A549 (cell line): Measurements from ENCODE around the gene DYRK3. TPM values are rescaled to one million over a fixed set of nuclear protein-coding genes. Genes with fewer than 3 reads are reported as not detected.

ENCODE experiments used
- ATAC-seq, 2 experiments: fragments of 200-7000 bp in 1 of 2; fragments of >200 bp in 1 of 2; cut with Nextera tagmentation in 1 of 2; cut with Tn5 transposase in 1 of 2; 3 replicates each; pipeline versions ENCODE4 v1.8.0 to v1.9.1; 2018 to 2020; ENCODE audit warnings: mild to moderate bottlenecking in 1 of 2, moderate library complexity in 1 of 2
- CTCF ChIA-PET: fragments of 300-600 bp; sonication (Branson Sonifier 250); formaldehyde crosslinking; extraction: SDS; loops from one replicate; lab custom pipeline; 2021; ENCODE audit warnings: antibody characterized with exemption, inconsistent platforms; lab: Yijun Ruan, JAX
- POLR2A ChIA-PET: fragments of 350-600 bp; formaldehyde crosslinking; extraction: SDS; loops from one replicate; lab custom pipeline; 2021; ENCODE audit warnings: antibody characterized with exemption, inconsistent platforms; lab: Yijun Ruan, JAX
- DNase-seq, 2 experiments: peaks; one replicate each; pipeline versions ENCODE4 v3.0.0 to v3.0.0-alpha.2; 2011 to 2016; ENCODE audit warnings: low read depth in 1 of 2, low spot score in 1 of 2
- FAIRE-seq: peaks from 2 replicates; lab custom pipeline; 2011; peaks lifted over from hg19 to GRCh38; lab: Jason Lieb, UNC
- H3K27ac ChIP-seq, 2 experiments: fragments of >200 bp; sonication (Bioruptor Twin); formaldehyde crosslinking; 3 replicates each; pipeline ENCODE4 v1.5.1; 2016 to 2017
- H3K4me1 ChIP-seq: fragments of >200 bp; sonication (Bioruptor Twin); formaldehyde crosslinking; 3 replicates; pipeline ENCODE4 v1.6.1; 2016
- H3K4me2 ChIP-seq: fragments of >200 bp; sonication (Bioruptor Twin); formaldehyde crosslinking; 3 replicates; pipeline ENCODE4 v1.6.1; 2016
- H3K4me3 ChIP-seq: fragments of >200 bp; sonication (Bioruptor Twin); formaldehyde crosslinking; 3 replicates; pipeline ENCODE4 v1.5.1; 2016
- H3K9me3 ChIP-seq: fragments of >200 bp; sonication (Bioruptor Twin); formaldehyde crosslinking; 3 replicates; pipeline ENCODE4 v1.6.1; 2016
- CEBPB ChIP-seq, 2 experiments: fragments of >200 bp in 1 of 2; sonication (Bioruptor Twin) in 1 of 2; formaldehyde crosslinking in 1 of 2; IDR thresholded peaks; 2 replicates each; pipeline ENCODE4 v1.6.1; 2012 to 2016
- CTCF ChIP-seq: fragments of >200 bp; sonication (Bioruptor Twin); formaldehyde crosslinking; IDR thresholded peaks from 3 replicates; pipeline ENCODE4 v1.5.1; 2016
- E2F6 ChIP-seq: IDR thresholded peaks from 2 replicates; pipeline ENCODE4 v1.6.1; 2012; ENCODE audit warnings: low read depth, borderline replicate concordance
- ESRRA ChIP-seq: fragments of 150-350 bp; IDR thresholded peaks from 2 replicates; pipeline ENCODE4 v1.6.1; 2014; ENCODE audit warnings: mild to moderate bottlenecking, low read length, borderline replicate concordance
- FOSL2 ChIP-seq, 2 experiments: fragments of 450-650 bp in 1 of 2; fragments of >200 bp in 1 of 2; sonication (Bioruptor Twin) in 1 of 2; formaldehyde crosslinking; IDR thresholded peaks; 2 replicates each; pipeline versions ENCODE4 v1.5.0 to v1.6.1; 2016 to 2020; ENCODE audit warnings: mild to moderate bottlenecking in 1 of 2, moderate library complexity in 1 of 2
- FOXS1 ChIP-seq: fragments of 250-450 bp; sonication (Bioruptor Pico); IDR thresholded peaks from 2 replicates; pipeline ENCODE4 v1.5.0; 2020; ENCODE audit warnings: mild to moderate bottlenecking, moderate library complexity
- GATA3 ChIP-seq: IDR thresholded peaks from 2 replicates; pipeline ENCODE4 v1.6.1; 2012; ENCODE audit warnings: borderline replicate concordance
- HOXA7 ChIP-seq: fragments of 250-450 bp; sonication (Bioruptor Pico); IDR thresholded peaks from 2 replicates; pipeline ENCODE4 v1.5.0; 2020; ENCODE audit warnings: mild to moderate bottlenecking, moderate library complexity
- HOXB5 ChIP-seq: fragments of 250-450 bp; sonication (Bioruptor Pico); IDR thresholded peaks from 2 replicates; pipeline ENCODE4 v1.5.0; 2020; ENCODE audit warnings: mild to moderate bottlenecking, moderate library complexity
- KDM5A ChIP-seq: fragments of 200-600 bp; sonication (generic); IDR thresholded peaks from 2 replicates; pipeline ENCODE4 v1.6.1; 2016; ENCODE audit warnings: antibody characterized with exemption, mild to moderate bottlenecking
- POLR2A ChIP-seq: IDR thresholded peaks from 2 replicates; pipeline ENCODE4 v1.6.1; 2012; ENCODE audit warnings: mild to moderate bottlenecking, low read length
- RAD21 ChIP-seq, 2 experiments: fragments of >200 bp in 1 of 2; sonication (Bioruptor Twin) in 1 of 2; formaldehyde crosslinking in 1 of 2; IDR thresholded peaks in 1 of 2; conservative IDR thresholded peaks in 1 of 2; 2 replicates in 1 of 2; 3 replicates in 1 of 2; pipeline ENCODE4 v1.6.1; 2012 to 2018; ENCODE audit warnings: inconsistent platforms in 1 of 2
- RCOR1 ChIP-seq: fragments of 150-350 bp; IDR thresholded peaks from 2 replicates; pipeline ENCODE4 v1.6.1; 2014; ENCODE audit warnings: antibody characterized with exemption, low read length, low read depth
- SMC3 ChIP-seq: fragments of >200 bp; sonication (Bioruptor Twin); formaldehyde crosslinking; IDR thresholded peaks from 3 replicates; pipeline ENCODE4 v1.6.1; 2018; ENCODE audit warnings: inconsistent platforms
- USF2 ChIP-seq: fragments of 450-650 bp; IDR thresholded peaks from 2 replicates; pipeline ENCODE4 v1.6.1; 2014; ENCODE audit warnings: antibody characterized with exemption
- ZC3H11A ChIP-seq: fragments of 450-650 bp; IDR thresholded peaks from 2 replicates; pipeline ENCODE4 v1.6.1; 2014; ENCODE audit warnings: antibody characterized with exemption, mild to moderate bottlenecking
- WGBS: methylation state at CpG from one replicate; pipeline ENCODE4 v1.1.6; 2017; ENCODE audit errors: missing lambda C conversion rate; 5-methylcytosine and 5-hydroxymethylcytosine counted together
- polyA plus RNA-seq, 4 experiments: library from polyadenylated mRNA; depleted of rRNA in 3 of 4; stranded (reverse); fragments of >200 nt; fragmentation: RNase III in 1 of 4; extraction: RNeasy Plus Mini Kit Qiagen cat#74134 plus additional on column Dnase treatment in 1 of 4; gene quantifications; 2 replicates in 3 of 4; 3 replicates in 1 of 4; pipeline ENCODE4 v1.2.3, GENCODE V29; 2011 to 2017

DYRK3 gene
- polyA plus RNA-seq, 2 of the 4 experiments (the other 2 are of a cell fraction) = 7.3 to 8.7 TPM

GRCh38 chr1:206691604-206692003 is 56.3 kb downstream of the DYRK3 start (continued):
- no peak for TF ChIP-seq E2F6

- Histone ChIP-seq H3K9me3 (no peaks in the 10 kb centered on the region), H3K4me3 (no peak overlapping the region), H3K4me1 (peaks cover 75% of the 10 kb centered on the region), H3K27ac (peak overlapping the region in 1 of 2 experiments; percentile 42; a peak in 4 of 6 replicates), H3K4me2 (peak overlapping the region; percentile 69)
- POLR2A ChIA-PET = no interaction called here
- TF ChIP-seq USF2 (no peak), CTCF (no peak), HOXA7 (CRISPR knock-in tag) (no peak), RAD21 (conservative IDR thresholded peaks at IDR 0.05 in 1 of 2, IDR thresholded peaks at IDR 0.05 in 1 of 2) (no peak), FOXS1 (CRISPR knock-in tag) (no peak), GATA3 (no peak), POLR2A (no peak), ESRRA (no peak), HOXB5 (no peak), ZC3H11A (no peak)
- DNase-seq = no peak
- 82% methylated on average over 10 of the region's 10 CpGs for WGBS
- no peak for FAIRE-seq
- peak in 1 of 2 experiments; percentile 28; a peak in 2 of 6 replicates for ATAC-seq
- CTCF ChIA-PET = interaction anchor here (0.7 to 5.0 kb wide), 8 partner anchors 13 to 289 kb away, joined by 4 to 40 read pairs (median 6); no protein-coding TSS in a partner anchor
Observed at GRCh38 chr1:206693029-206693428, 57.7 kb downstream of the DYRK3 start.

GRCh38 chr1:206693592-206693991 is 58.3 kb downstream of the DYRK3 start:
- ChIA-PET POLR2A (no interaction called here), CTCF (interaction anchor here (0.7 to 5.0 kb wide), 9 partner anchors 12 to 289 kb away, joined by 3 to 40 read pairs (median 4); no protein-coding TSS in a partner anchor)
- no peak for DNase-seq
- no peak for ATAC-seq
- TF ChIP-seq RCOR1 (no peak), KDM5A (no peak), E2F6 (no peak), CEBPB (IDR thresholded peaks at IDR 0.05) (no peak), ZC3H11A (no peak), SMC3 (no peak), FOSL2 (IDR thresholded peaks at IDR 0.05) (no peak), FOSL2 (CRISPR knock-in tag; IDR thresholded peaks at IDR 0.05) (no peak)
- peaks cover 69% of the 10 kb centered on the region for H3K4me1 ChIP-seq
- 96% methylated on average over 6 of the region's 7 CpGs for WGBS
- H3K4me2 ChIP-seq = peak overlapping the region; percentile 6; the same call in 1 of the 3 replicates
- FAIRE-seq = no peak
- H3K27ac ChIP-seq = peak overlapping the region in 1 of 2 experiments; percentile 42; a peak in 3 of 6 replicates
- no peaks in the 10 kb centered on the region for H3K9me3 ChIP-seq
- no peak overlapping the region for H3K4me3 ChIP-seq
